Trophoblast cell (in vitro differentiated cells and primary cell): ENCODE measurements around the gene DAPP1.

Experiments
- DNase-seq, 2 donors: peaks; one replicate each; pipeline ENCODE4 v3.0.0-alpha.2; 2016
- H2AFZ ChIP-seq: 2 replicates; pipeline ENCODE4 v1.6.1; 2013; ENCODE audit warnings: low read length, moderate library complexity, mild to moderate bottlenecking; ENCODE audit not compliant: insufficient read depth, poor library complexity
- H2AK5ac ChIP-seq: 2 replicates; pipeline ENCODE4 v1.6.1; 2013; ENCODE audit warnings: mild to moderate bottlenecking, low read length
- H2BK120ac ChIP-seq: 2 replicates; pipeline ENCODE4 v1.6.1; 2013; ENCODE audit warnings: low read length, mild to moderate bottlenecking, moderate library complexity; ENCODE audit not compliant: insufficient read depth, poor library complexity
- H2BK12ac ChIP-seq: 2 replicates; pipeline ENCODE4 v1.6.1; 2013; ENCODE audit warnings: mild to moderate bottlenecking, low read length, moderate library complexity
- H2BK5ac ChIP-seq: 2 replicates; pipeline ENCODE4 v1.6.1; 2013; ENCODE audit warnings: low read length, low read depth, moderate library complexity, mild to moderate bottlenecking; ENCODE audit not compliant: poor library complexity
- H3K14ac ChIP-seq: 2 replicates; pipeline ENCODE4 v1.6.1; 2013; ENCODE audit warnings: mild to moderate bottlenecking, low read length
- H3K18ac ChIP-seq: 2 replicates; pipeline ENCODE4 v1.6.1; 2013; ENCODE audit warnings: mild to moderate bottlenecking, low read length
- H3K23ac ChIP-seq: 2 replicates; pipeline ENCODE4 v1.6.1; 2013; ENCODE audit warnings: low read length
- H3K27ac ChIP-seq: 2 replicates; pipeline ENCODE4 v1.5.1; 2013; ENCODE audit warnings: low read depth, mild to moderate bottlenecking, inconsistent platforms, low read length, moderate library complexity
- H3K27me3 ChIP-seq: 2 replicates; pipeline ENCODE4 v1.6.1; 2013; ENCODE audit warnings: inconsistent platforms, mild to moderate bottlenecking, low read length, moderate library complexity; ENCODE audit not compliant: insufficient read depth
- H3K36me3 ChIP-seq, 2 experiments: 1 replicate in 1 of 2; 2 replicates in 1 of 2; pipeline ENCODE4 v1.6.1; 2013; ENCODE audit warnings: low read length in 2 of 2, mild to moderate bottlenecking in 2 of 2, moderate library complexity in 1 of 2; ENCODE audit not compliant: insufficient read depth in 2 of 2, control insufficient read depth in 1 of 2
- H3K4ac ChIP-seq: 2 replicates; pipeline ENCODE4 v1.6.1; 2013; ENCODE audit warnings: low read depth, mild to moderate bottlenecking, low read length, moderate library complexity
- H3K4me1 ChIP-seq, 2 experiments: 1 replicate in 1 of 2; 2 replicates in 1 of 2; pipeline ENCODE4 v1.6.1; 2013; ENCODE audit warnings: low read length in 2 of 2, mild to moderate bottlenecking in 2 of 2, moderate library complexity in 1 of 2; ENCODE audit not compliant: insufficient read depth in 2 of 2, control insufficient read depth in 1 of 2
- H3K4me2 ChIP-seq: 2 replicates; pipeline ENCODE4 v1.6.1; 2013; ENCODE audit warnings: inconsistent platforms, mild to moderate bottlenecking, low read length, moderate library complexity
- H3K4me3 ChIP-seq: 2 replicates; pipeline ENCODE4 v1.5.1; 2013; ENCODE audit warnings: mild to moderate bottlenecking, low read depth, low read length, inconsistent platforms
- H3K79me1 ChIP-seq: one replicate; pipeline ENCODE4 v1.6.1; 2013; ENCODE audit warnings: low read length
- H3K79me2 ChIP-seq: 2 replicates; pipeline ENCODE4 v1.6.1; 2013; ENCODE audit warnings: low read length, mild to moderate bottlenecking; ENCODE audit not compliant: control insufficient read depth, insufficient read depth, poor library complexity
- H3K9ac ChIP-seq: 2 replicates; pipeline ENCODE4 v1.6.1; 2013; ENCODE audit warnings: mild to moderate bottlenecking, low read length
- H3K9me3 ChIP-seq: 2 replicates; pipeline ENCODE4 v1.6.1; 2013; ENCODE audit warnings: low read depth, mild to moderate bottlenecking, control low read depth, inconsistent platforms, low read length; ENCODE audit not compliant: insufficient read depth
- H4K12ac ChIP-seq: 2 replicates; pipeline ENCODE4 v1.6.1; 2013; ENCODE audit warnings: low read depth, mild to moderate bottlenecking, low read length, moderate library complexity
- H4K8ac ChIP-seq: 2 replicates; pipeline ENCODE4 v1.6.1; 2013; ENCODE audit warnings: low read depth, mild to moderate bottlenecking, low read length, moderate library complexity
- H4K91ac ChIP-seq: one replicate; pipeline ENCODE4 v1.6.1; 2013; ENCODE audit warnings: low read depth, mild to moderate bottlenecking, low read length, moderate library complexity
- WGBS: extraction: QIAGEN DNeasy Blood & Tissue Kit; methylation state at CpG from one replicate; pipeline ENCODE4 v1.1.7; 2013; ENCODE audit warnings: missing lambda C conversion rate; ENCODE audit not compliant: insufficient read length, insufficient coverage; ENCODE audit errors: extremely low coverage; 5-methylcytosine and 5-hydroxymethylcytosine counted together

The DAPP1 gene

DNA sequence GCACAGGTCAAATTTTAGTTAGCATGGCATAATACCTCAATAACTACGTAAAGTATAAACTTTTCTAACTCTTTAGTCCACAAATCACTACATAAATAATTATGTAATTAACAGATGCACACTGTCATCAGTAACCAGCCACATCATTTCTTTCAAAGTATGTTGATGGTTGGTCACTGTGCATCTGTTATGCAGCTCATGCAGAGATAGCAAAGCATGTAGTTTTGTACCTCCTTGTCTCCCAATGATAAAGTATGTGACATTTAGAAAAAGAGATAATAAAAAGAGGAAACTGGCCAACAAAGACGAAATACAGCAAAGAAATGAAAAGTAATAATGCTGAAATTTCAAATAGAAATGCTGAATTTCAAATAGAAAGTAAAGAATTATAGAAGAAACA lies 74.7 kb downstream of the DAPP1 start:
- Histone ChIP-seq H3K4me3 (no peak overlapping the region), H4K91ac (no peak overlapping the region), H3K4ac (no peak overlapping the region), H3K27ac (no peak overlapping the region), H3K27me3 (no peaks in the 10 kb centered on the region), H2BK5ac (no peak overlapping the region), H2BK12ac (no peak overlapping the region), H3K14ac (no peak overlapping the region), H3K9me3 (no peaks in the 10 kb centered on the region), H3K79me1 (peaks cover 4% of the 10 kb centered on the region), H4K8ac (no peak overlapping the region), H3K18ac (no peak overlapping the region), H4K12ac (no peak overlapping the region), H2BK120ac (no peak overlapping the region), H3K79me2 (peaks cover 5% of the 10 kb centered on the region), H3K4me1 (peaks cover 0 to 2% of the 10 kb centered on the region in 2 experiments), H2AK5ac (no peak overlapping the region), H3K4me2 (no peak overlapping the region), H3K23ac (no peak overlapping the region), H3K9ac (no peak overlapping the region), H2AFZ (no peak overlapping the region), H3K36me3 (no peaks in the 10 kb centered on the region)
- no CpG with 5 or more reads among the region's 2 CpGs for WGBS
- no peak for DNase-seq

DNA sequence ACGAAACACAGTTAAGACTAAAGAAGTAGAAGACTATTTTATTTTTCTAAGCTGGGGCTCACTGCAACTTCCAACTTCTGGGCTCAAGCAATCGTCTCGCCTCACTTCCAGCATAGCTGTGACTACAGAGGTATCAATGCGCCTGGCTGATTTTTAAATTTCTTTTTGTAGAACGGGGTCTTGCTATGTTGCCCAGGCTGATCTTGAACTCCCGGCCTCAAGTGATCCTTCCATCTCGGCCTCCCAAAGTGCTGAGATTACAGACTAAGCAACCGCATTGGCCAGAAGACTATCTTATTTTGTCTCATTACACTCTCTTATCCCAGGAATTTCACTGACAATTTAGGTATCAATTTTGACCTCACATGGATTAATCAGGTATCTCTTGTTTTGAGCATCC lies 76.4 kb downstream of the DAPP1 start:
- Histone ChIP-seq H3K9ac (no peak overlapping the region), H3K79me2 (peaks cover 5% of the 10 kb centered on the region), H3K79me1 (peaks cover 4% of the 10 kb centered on the region), H3K27ac (no peak overlapping the region), H3K4ac (peak overlapping the region; percentile 51), H3K18ac (no peak overlapping the region), H3K36me3 (no peaks in the 10 kb centered on the region), H2BK5ac (no peak overlapping the region), H3K4me3 (no peak overlapping the region), H2AK5ac (no peak overlapping the region), H3K14ac (no peak overlapping the region), H3K27me3 (no peaks in the 10 kb centered on the region), H4K8ac (no peak overlapping the region), H2BK120ac (no peak overlapping the region), H3K23ac (no peak overlapping the region), H4K12ac (no peak overlapping the region), H3K9me3 (no peaks in the 10 kb centered on the region), H3K4me1 (peaks cover 0 to 2% of the 10 kb centered on the region in 2 experiments), H2AFZ (no peak overlapping the region), H2BK12ac (no peak overlapping the region), H4K91ac (no peak overlapping the region), H3K4me2 (peak overlapping the region; percentile 90)
- WGBS, result no CpG with 5 or more reads among the region's 8 CpGs
- no peak for DNase-seq

GRCh38 chr4:99893839-99894160 lies 77.2 kb downstream of the DAPP1 start:
- peaks cover 5% of the 10 kb centered on the region for H3K79me2 ChIP-seq
- H3K36me3 ChIP-seq, result no peaks in the 10 kb centered on the region
- H3K27ac ChIP-seq, result peak overlapping the region; percentile 74
- peak overlapping the region; percentile 59 for H3K14ac ChIP-seq
- no peak overlapping the region for H3K23ac ChIP-seq
- H3K27me3 ChIP-seq, result no peaks in the 10 kb centered on the region
- no peak overlapping the region for H2BK12ac ChIP-seq
- peaks cover 4% of the 10 kb centered on the region for H3K79me1 ChIP-seq
- H2AFZ ChIP-seq, result peak overlapping the region; percentile 77
- H3K18ac ChIP-seq, result peak overlapping the region; percentile 80
- H3K4me1 ChIP-seq, result peaks cover 0 to 2% of the 10 kb centered on the region in 2 experiments
- peak overlapping the region; percentile 64 for H2AK5ac ChIP-seq
- WGBS, result no CpG with 5 or more reads among the region's 12 CpGs
- H2BK120ac ChIP-seq, result peak overlapping the region; percentile 60
- DNase-seq, result peak in 1 of 2 donors; percentile 14
- peak overlapping the region; percentile 97 for H3K9ac ChIP-seq
- peak overlapping the region; percentile 90 for H3K4ac ChIP-seq
- peak overlapping the region; percentile 61 for H2BK5ac ChIP-seq
- peak overlapping the region; percentile 96 for H4K8ac ChIP-seq
- H3K4me2 ChIP-seq, result peak overlapping the region; percentile 90
- peak overlapping the region; percentile 71 for H4K12ac ChIP-seq
- H3K4me3 ChIP-seq, result peak overlapping the region; percentile 89
- peak overlapping the region; percentile 81 for H4K91ac ChIP-seq
- no peaks in the 10 kb centered on the region for H3K9me3 ChIP-seq

DNA sequence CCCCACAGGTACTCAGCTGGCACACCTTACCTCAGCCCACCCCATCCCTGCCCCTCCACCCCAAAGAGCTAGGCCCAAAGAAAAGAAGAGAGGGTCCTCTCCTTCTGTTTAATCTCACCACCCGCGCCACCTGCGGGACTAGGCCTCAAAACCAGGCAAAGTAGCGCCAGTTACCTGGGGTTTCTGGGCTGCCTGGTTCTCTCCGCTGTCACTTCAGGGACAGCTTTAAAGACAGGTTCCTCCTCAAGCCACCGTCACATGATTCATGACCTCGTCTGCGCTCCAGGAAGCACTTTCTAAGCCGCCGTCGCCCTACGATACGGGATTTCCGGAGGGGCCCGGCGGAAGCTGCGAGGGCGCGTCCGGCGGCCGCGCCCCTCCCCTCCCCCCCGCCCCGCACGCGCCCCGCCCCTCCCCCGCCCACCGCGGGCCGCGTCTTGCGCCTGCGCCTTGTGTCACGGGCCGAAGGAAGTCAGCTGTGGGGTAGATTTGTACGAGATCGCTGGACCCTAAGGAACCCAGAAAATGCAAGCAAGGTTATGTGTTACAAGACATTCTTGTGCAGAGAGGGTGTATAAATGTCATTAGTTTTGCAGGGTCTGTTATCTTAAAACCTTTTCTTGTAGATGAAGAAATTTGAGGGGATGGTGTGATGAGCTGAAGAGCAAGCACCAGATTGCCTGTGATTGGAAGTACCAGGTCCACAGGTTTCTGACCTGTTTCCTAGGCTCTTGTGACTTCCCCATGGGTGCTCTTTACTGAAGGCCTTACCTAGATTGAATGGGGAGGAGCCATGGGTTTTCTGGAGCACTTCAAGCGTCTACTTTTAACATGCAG lies 77.8 kb downstream of the DAPP1 start, which contains the start of gene LAMTOR3:
LAMTOR3 (minus strand) TSS at position 267 of the 837 bp plus-strand sequence. CDS start 464 bp downstream, outside the sequence.
- Histone ChIP-seq H2BK5ac (peak within 1 kb of the TSS; percentile 61), H3K18ac (peak within 1 kb of the TSS; percentile 80), H3K4ac (peak within 1 kb of the TSS; percentile 90), H2BK12ac (no peak within 1 kb of the TSS), H3K4me3 (peak within 1 kb of the TSS; percentile 89), H3K4me1 (peaks cover 0 to 2% of the 10 kb centered on the region in 2 experiments), H3K79me2 (peaks cover 5% of the 10 kb centered on the region), H4K12ac (peak within 1 kb of the TSS; percentile 71), H3K27me3 (no peaks in the 10 kb centered on the region), H3K4me2 (peak within 1 kb of the TSS; percentile 90), H4K8ac (peak within 1 kb of the TSS; percentile 96), H3K36me3 (no peaks in the 10 kb centered on the region), H4K91ac (peak within 1 kb of the TSS; percentile 81), H2AK5ac (peak within 1 kb of the TSS; percentile 64), H3K23ac (no peak within 1 kb of the TSS), H3K27ac (peak within 1 kb of the TSS; percentile 74), H3K9me3 (no peaks in the 10 kb centered on the region), H3K14ac (peak within 1 kb of the TSS; percentile 59), H2BK120ac (peak within 1 kb of the TSS; percentile 60), H2AFZ (peak within 1 kb of the TSS; percentile 77), H3K9ac (peak within 1 kb of the TSS; percentile 97), H3K79me1 (peaks cover 4% of the 10 kb centered on the region)
- WGBS, result no CpG with 5 or more reads among the region's 40 CpGs
- peak; percentile 91 to 94 for DNase-seq
